Fibroblast of skin of left quadriceps (primary cell): ENCODE results near the gene HIVEP1.
A peak's percentile ranks its signal among the peaks of the same experiment; 100 is the strongest.

Experiments used
- DNase-seq, 2 experiments: peaks; one replicate each; pipeline ENCODE4 v3.0.0-alpha.2; 2013; ENCODE audit warnings: low read depth in 2 of 2

HIVEP1 gene

DNA sequence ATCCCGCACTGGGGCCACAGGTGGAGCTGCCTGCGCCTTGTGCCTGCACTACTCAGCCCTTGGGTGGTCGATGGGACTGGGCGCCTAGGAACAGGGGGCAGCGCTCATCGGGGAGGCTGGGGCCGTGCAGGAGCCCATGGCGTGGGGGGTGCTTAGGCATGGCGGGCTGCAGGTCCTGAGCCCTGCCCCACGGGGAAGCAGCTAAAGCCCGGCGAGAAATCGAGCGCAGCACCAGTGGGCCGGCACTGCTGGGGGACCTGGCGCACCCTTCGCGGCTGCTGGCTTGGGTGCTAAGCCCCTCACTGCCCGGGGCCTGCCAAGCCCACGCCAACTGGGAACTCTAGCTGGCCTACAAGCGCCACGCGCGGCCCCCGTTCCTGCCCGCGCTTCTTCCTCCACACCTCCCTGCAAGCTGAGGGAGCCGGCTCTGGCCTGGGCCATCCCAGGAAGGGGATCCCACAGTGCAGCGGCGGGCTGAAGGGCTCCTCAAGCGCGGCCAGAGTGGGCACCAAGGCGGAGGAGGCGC is 5.8 kb downstream of the HIVEP1 start:
- no peak for DNase-seq

DNA sequence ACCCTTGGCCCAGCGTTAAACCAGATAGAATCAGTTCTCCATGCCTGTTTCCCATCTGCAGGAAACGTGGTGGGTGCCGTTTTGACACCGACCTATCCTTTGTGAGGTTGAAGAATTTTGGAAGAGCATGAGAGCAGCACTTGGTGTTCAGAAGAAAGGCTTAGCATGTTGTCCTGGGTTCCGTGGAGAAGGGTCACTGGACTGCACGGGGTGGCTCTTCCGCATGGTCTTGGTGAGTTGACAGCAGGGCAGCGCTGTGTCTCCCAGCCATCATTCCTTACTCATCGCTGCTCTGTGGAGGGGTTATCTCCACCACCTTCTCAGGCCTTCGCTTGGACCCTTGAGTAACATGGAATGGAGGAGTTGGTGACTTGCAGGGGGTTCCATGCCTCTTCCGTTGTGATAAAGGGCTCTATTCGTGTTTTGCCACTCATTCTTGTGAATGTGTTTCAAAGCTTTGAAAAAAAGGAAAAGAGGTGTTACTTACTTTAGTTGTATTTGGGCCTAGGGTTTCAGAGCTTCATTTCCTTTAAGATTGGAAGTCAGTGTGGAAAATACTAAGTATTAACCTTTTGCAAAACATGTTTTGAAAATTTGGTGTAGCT is 8.2 kb downstream of the HIVEP1 start:
- DNase-seq, result no peak

DNA sequence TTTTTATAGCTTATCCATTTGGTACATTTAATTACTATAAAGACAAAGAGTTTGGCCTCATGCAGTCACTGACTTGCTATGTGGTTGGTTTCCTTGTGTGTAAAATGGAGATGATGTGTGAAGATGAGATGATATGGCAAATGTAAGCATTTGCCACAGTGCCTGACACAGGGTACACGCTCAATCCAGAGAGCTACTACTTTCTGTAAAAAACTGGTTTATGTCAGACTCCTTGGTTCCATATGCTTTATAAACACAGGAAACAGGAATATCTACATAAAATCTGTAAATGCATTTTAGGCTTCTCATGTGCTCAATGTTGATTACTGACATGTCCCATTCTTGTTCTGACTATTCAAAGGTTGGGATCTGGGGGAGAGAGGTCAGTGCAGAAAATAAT is 10.4 kb downstream of the HIVEP1 start:
- no peak for DNase-seq

- DNase-seq, result no peak
Observed at GRCh38 chr6:12022953-12023388, 10.9 kb downstream of the HIVEP1 start.

DNA sequence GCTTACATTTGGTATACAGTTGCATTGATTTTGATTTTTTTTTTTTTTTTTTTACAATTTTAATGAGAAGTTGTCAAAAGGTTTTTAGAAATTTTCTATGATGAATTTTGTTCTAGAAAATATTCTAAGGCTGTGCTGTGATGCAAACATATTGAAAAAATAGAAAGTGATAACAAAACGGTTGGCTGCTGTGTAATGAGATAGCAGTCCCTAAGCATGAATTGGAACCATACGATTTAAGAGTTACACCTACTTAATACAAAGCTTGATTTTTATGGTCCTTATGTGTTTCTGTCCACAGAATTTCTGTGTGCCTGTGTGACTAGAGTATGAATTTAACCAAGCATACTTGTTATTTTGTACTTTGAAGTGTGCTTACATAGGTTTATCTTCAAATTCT is 12.1 kb downstream of the HIVEP1 start:
- no peak for DNase-seq

DNA sequence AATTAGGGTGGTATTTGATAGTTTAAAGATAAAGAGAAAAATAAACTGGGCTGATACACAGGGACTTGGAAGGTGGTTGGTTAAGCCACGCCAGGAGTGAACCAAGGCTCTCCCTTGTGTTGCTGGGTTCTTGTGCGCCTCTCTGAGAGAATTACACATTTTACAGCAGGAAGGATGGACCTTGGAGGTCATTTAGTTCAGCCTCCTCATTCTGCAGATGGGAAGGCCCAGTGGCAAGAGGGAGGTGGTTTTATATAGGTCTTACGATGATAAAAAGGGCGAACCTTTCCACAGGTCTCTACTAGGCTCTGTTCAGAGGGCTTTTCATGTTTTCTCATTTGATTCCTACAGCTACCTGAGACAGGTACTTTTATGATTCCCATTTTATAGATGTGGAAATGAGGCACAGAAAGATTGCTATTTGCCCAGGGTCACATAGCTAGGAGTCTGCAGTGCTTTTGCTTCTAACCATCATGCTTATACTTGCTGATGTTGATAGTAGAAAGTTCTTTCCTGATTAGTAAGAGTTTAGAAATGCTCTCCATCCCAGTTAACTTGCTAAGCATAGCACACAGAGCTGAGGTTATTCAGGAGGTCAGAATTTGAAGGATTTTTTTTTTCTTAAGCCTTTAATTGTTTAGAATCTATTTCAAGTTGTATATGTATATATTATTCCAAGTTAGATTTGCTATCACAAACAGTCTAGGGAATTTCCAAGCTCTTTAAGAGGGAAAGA is 12.8 kb downstream of the HIVEP1 start:
- peak in 1 of 2 experiments; percentile 46 for DNase-seq

DNA sequence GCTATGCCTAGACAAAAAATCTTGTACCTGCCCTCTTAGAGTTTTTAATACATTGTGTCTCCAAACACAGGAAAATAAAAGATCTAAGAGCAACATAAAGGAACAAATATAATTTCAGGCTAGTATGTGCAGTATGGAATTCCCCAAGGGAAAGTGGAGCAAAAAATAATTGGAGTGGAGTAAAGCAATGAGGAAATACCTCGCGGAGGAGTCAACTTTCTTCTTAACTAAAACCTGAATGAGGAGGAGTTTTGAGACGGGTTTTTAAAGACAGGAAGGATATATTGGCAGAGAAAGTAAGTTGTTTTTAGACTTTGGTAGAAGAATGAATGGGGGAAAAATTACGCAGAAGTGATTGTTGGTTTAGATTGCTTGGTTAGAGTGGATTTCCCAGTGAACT is 14.0 kb downstream of the HIVEP1 start:
- no peak for DNase-seq

GRCh38 chr6:12026833-12027232 is 14.7 kb downstream of the HIVEP1 start:
- no peak for DNase-seq

DNA sequence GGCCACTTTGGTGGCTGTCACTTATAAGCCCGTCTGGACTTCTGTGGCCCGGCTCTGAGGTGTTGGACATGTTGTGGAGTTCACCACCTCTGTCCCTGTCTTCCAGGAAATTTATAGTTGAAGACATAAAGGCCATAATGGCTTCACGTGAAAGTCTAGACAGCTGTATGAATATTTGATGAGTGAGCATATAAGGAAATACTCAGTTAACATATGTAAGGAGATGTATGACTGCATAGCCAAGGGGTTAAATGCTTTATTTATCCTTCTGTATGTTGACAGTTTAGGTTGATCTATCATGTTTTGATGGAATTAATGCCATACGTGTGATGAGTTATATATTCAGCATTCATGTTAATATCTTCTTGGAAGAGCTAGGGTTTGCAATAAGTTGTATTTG is 16.1 kb downstream of the HIVEP1 start:
- no peak for DNase-seq

GRCh38 chr6:12029979-12030737 is 18.0 kb downstream of the HIVEP1 start:
- no peak for DNase-seq

DNA sequence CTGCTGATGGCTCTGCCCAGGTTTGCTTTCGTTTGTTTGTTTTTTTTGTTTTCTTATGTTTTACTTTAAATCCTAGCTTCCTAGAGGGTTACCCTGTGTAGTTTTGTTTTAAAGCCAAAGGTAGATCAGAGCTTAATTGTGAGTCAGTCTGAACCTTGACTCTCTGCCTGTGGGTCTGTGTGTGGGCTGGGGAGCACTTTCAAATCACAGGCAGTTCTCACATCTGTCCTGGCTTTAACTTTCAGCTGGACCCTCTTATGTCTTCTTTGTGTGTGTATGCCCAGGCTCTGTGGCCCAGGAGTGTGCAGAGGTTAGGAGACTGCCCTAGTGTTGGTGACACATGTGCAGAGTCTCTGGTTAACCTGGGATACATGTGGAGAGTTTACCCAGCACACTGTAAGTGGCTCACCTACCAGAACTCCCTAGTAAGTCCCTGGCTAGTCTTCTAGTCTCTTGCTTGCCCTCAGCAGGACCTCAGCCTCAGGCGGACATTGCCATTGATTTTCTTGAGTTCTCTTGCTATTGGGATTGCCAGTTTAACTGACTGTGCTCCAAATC is 19.0 kb downstream of the HIVEP1 start:
- DNase-seq, result no peak

DNA sequence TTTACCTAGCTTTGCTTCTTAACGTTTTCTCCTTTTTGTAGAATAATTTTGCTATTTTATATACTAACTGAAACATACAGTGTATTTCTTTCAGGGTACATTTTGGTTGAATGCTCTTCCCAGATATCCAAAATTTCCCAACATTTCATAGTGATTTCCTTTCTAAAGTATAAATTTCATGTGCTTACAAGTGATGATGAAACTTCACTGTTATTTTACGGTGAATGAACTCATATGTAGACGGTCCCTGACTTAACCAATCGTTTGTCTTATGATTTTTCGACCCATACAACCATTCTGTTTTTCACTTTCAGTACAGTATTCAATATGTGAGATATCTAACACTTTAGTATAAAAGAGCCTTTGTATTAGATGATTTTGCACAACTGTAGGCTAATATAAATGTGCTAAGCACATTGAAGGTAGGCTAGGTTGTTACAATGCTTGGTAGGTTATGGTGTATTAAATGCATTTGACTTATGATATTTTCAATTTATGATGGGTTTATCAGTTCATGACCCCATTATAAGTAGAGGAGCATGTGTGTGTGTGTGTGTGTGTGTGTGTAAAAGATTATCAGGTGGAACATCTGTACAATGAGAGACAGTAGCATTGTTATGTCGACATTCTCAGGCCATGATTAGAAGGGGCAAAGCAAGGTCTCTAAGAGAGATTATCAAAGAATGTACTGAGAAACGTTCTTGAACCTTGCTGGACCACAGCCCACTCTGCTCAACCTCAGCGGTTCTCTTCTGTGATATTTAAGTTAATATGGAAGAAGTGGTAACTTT is 20.9 kb downstream of the HIVEP1 start:
- no peak for DNase-seq

- DNase-seq, result no peak
Observed at GRCh38 chr6:12033770-12034169, 21.7 kb downstream of the HIVEP1 start.

DNA sequence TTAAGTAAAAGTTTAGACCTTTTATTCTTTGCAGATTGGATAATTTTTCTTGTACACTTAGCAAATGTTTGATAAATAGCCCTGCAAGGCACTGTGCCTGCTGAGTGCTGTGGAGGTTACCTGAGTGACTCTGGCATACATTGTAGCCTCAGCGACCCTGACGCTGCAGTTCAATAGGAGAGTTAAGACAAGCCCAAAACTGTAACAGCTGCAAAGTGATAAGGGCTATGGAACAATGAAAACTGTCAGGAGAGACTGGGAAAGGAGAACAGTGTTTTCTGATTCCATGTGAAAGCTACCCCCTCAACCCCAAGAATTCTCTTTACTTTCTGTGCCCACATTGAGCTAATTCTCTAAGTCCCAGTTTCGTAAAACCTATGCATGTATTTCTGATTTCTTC is 22.2 kb downstream of the HIVEP1 start:
- DNase-seq, result no peak

- no peak for DNase-seq
Observed at GRCh38 chr6:12034837-12035236, 22.7 kb downstream of the HIVEP1 start.

DNA sequence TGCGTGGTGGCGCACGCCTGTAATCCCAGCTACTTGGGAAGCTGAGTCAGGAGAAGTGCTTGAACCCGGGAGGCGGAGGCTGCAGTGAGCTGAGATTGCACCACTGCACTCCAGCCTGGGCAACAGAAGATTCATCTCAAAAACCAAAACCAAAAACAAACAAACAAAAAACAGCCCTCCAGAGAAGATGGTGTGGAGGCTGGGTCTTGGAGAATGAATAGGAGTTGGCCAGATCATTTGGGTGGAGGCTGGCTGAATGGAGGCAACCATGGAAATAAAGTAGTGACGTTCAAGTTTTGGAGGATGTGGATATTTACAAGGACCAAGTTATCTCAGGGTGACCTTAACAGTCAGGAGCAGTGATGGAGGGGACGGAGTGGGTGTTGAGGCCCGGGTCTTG is 24.7 kb downstream of the HIVEP1 start:
- no peak for DNase-seq

DNA sequence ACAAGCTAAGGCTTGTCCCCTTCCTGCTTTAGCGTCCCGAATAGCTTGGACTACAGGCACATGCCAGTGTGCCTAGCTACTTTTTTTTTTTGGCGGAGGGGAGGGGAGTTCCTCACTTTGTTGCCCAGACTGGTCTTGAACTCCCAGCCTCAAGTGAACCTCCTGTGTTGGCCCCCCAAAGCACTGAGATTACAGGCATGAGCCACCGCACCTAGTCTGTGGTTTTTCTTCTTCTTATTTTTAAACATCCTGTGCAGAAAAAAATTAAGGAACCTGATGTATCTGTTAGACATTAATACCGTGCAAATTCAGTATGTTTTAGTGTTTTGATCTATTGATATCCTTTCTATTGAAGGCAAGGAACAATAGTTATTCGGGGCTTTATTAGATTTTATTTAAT is 25.7 kb downstream of the HIVEP1 start:
- DNase-seq, result no peak

DNA sequence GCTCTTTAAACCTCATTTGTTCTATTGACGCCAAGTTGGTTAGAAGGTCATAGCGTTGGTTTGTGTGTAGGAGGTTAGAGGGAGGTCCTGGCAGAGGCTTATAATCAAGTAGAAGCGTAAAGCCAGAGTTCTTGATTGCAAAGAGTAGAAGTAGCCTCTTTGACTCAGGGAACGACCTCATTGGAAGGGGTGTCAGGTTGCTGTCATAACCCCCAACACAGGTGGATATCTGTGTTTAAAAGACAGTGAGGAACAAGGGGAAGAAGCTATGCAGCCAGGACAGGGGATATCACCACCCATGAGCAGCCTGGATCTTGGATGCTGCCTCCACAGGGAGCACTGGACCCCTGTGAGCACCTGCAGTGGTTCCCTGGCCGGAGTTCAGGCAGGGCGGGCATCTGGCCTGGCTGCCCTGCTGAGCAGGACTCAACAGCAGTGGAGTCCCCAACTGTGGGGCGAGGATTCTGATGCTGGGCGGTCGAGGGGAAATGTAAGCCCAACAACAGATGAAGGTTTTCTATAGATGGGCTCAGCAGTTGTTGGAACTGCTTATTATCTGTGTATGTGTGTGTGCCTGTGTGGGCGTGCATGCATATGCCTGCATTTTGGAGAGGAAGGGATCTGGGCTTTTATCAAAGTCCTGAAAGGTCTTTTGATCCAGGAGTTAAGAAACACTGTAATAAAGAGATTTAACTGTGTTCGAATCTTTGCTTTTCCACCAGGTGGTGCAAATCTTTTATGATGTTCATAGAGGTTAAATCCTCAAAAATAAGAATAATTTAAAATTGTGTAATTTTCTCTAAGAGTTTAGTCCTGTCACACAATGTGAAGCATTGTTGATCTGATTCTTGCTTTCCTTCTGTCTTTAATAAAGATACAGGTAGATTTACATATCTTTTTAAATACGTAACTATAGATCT is 27.7 kb downstream of the HIVEP1 start:
- DNase-seq, result no peak

DNA sequence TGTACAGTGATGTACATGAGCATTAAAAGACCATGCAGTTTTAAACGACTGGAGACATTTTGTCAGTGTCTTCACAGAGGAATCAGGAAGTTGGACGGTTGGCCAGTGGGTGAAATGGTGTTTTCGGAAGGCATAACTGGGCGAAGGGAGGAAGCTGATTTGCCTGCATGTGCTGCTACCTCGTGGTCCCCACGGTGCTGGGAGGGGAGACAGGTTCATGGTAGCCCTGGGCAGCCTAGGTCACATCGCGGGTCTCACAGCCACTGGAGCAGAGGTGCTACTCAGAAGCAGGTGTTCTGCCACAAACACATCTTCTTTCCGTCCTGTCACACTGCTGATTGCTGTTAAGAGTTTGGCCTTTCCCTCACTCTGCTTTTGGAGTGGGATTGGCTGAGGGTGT is 35.2 kb downstream of the HIVEP1 start:
- no peak for DNase-seq

DNA sequence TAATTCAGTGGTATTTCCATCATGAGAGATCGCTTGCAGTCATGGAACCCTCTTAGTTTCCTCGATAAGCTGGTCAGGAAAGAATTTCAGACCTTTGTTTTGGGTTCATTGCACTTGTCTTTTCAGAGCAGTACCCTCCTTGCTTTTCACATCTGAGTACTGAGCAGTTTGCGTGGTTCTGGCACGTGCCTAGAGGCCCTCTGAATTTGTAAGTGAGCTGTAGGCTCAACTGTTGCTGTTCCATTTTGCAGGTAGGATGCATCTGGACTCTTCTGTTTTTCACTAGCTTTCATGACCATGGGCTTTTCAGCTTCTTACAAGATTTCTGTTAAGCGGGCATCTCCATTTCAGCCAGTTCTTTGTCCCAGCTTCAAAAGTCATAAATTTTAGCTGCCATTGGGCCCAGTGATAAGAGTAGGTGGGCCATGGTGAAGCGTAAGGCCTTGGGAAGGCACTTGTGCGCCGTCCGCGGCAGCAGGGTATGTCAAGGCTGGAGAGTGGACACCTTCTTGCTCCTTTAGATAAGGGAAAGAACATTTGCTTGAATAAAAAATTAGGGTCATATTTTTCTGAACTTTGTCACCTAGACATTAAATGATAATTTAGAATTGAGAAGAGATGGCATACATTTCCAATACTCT is 35.8 kb downstream of the HIVEP1 start:
- DNase-seq, result no peak
